ENCODE results near the gene MIR17HG. TPM values are rescaled to one million over a fixed set of nuclear protein-coding genes. Genes with fewer than 3 reads are reported as not detected.

MIR17HG gene
- total RNA-seq, 1 experiment from 2014 or later: 55.8 TPM

DNA sequence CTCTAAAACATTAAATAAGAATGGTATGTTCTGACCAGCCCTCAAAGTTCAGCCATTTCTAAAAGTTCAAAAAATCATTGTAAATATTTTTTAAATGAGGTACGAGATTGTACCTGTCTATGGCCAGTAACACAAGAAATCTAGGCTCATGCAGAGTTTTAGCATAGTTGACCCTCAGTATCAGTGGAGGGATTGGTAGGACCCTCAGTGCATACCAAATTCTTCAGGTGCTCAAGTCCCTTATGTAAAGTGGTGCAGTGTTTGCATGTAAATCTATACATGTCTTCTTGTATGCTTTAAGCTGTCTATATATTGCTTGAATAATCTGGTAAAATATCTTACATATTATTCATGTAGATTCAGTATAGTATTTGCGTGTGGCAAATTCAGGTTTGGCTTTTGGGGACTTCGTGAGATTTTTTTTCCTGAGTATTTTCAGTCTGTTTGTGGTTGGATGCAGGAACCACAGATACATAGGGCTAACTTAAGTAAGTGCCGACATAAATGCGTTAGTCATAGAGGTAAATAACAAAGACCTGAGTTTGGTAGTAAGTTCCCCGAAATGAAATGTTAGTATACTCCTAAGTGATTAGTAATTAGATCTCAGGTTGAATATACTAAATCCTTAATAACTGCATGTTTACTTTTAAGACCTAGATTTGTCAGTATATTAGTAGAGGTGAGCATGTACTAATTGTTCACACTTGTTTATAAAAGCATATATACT, 7.8 kb downstream of the MIR17HG start:
- no peak overlapping the region for H3K27ac ChIP-seq
- H3K9me3 ChIP-seq (replicated peaks): no peaks in the 10 kb centered on the region
- no peak for DNase-seq
- H3K4me3 ChIP-seq: no peak overlapping the region
- peaks cover 75% of the 10 kb centered on the region for H3K36me3 ChIP-seq
- peaks cover 3% of the 10 kb centered on the region; the same call in 1 of the 2 replicates for H3K27me3 ChIP-seq
- peaks cover 7% of the 10 kb centered on the region for H3K4me1 ChIP-seq

GRCh38 chr13:91355826-91356710, 8.6 kb downstream of the MIR17HG start:
- Histone ChIP-seq H3K27ac (no peak overlapping the region), H3K4me1 (0 out of 2 replicates have a peak, but pooled peaks cover 2% of the 10 kb centered on the region), H3K36me3 (peaks cover 67% of the 10 kb centered on the region), H3K4me3 (no peak overlapping the region), H3K27me3 (peaks cover 3% of the 10 kb centered on the region; the same call in 1 of the 2 replicates), H3K9me3 (replicated peaks) (no peaks in the 10 kb centered on the region)
- DNase-seq: no peak

DNA sequence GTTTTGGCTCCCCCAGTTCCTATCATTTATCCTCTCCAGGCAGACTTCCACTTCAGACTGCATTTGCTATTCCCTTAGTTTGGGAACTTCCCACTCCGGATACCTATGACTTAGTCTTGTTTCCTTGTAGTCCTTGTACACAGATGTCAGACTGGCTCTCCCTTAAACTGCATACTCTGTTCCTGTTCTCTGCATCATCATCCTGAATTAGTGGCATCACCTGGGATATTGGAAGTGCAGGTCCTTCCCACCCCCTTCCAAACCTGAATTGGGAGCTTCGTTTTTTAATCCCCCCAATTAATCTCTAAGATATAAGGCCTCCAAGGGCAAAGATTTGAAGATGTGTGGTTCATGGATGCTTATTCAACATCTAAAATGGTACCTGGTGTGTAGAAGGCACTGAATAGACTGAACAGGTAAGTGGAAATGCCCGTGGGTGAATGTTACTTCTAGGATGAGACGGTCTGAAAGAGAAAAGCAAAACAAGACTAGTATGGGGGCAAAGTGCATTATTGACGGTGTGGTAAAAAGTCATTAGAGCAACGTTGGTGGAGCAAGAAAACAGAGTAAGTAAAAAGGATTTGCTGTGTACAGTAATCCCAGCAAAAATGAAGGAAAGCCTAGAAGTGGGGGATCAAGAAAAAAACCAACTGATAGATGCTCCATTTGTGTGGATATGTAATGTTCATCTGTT, 9.6 kb downstream of the MIR17HG start:
- no peaks in the 10 kb centered on the region for H3K9me3 ChIP-seq (replicated peaks)
- no peak for DNase-seq
- H3K27ac ChIP-seq: no peak overlapping the region
- H3K27me3 ChIP-seq: peaks cover 3% of the 10 kb centered on the region; the same call in 1 of the 2 replicates
- H3K4me3 ChIP-seq: no peak overlapping the region
- H3K36me3 ChIP-seq: peaks cover 57% of the 10 kb centered on the region
- 0 out of 2 replicates have a peak, but pooled peaks cover 2% of the 10 kb centered on the region for H3K4me1 ChIP-seq

- no peaks in the 10 kb centered on the region for H3K9me3 ChIP-seq (replicated peaks)
- H3K4me3 ChIP-seq: no peak overlapping the region
- no peak overlapping the region for H3K27ac ChIP-seq
- no peak for DNase-seq
- H3K36me3 ChIP-seq: peaks cover 50% of the 10 kb centered on the region
- H3K27me3 ChIP-seq: peaks cover 3% of the 10 kb centered on the region; the same call in 1 of the 2 replicates
- no peaks in the 10 kb centered on the region for H3K4me1 ChIP-seq
Observed at GRCh38 chr13:91357613-91358386, 10.3 kb downstream of the MIR17HG start.

DNA sequence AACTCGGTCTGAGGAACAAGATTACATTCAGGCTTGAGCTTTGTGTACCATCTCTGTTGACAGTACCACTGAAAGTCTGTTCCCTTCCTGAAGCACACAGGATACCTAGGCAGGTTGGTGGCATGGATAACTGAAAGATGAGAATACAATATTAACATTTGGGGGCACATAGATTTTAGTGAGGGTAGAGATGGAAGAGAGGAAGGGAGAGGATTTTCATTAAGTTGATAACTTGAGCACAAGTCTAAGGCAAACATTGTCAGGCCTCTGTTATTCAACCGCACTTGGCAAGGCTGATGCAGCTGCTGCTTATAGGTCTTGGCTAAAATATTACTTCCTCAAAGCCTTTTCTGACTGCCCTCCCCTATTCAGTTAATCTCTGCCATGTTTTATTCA, 10.9 kb downstream of the MIR17HG start:
- Histone ChIP-seq H3K4me3 (no peak overlapping the region), H3K9me3 (replicated peaks) (no peaks in the 10 kb centered on the region), H3K4me1 (no peaks in the 10 kb centered on the region), H3K27me3 (peaks cover 3% of the 10 kb centered on the region; the same call in 1 of the 2 replicates), H3K36me3 (peaks cover 44% of the 10 kb centered on the region), H3K27ac (no peak overlapping the region)
- no peak for DNase-seq

- DNase-seq: no peak
- Histone ChIP-seq H3K4me3 (no peak overlapping the region), H3K9me3 (replicated peaks) (no peaks in the 10 kb centered on the region), H3K36me3 (peaks cover 37% of the 10 kb centered on the region), H3K4me1 (no peaks in the 10 kb centered on the region), H3K27ac (no peak overlapping the region), H3K27me3 (peaks cover 3% of the 10 kb centered on the region; the same call in 1 of the 2 replicates)
Observed at GRCh38 chr13:91359111-91359510, 11.6 kb downstream of the MIR17HG start.

DNA sequence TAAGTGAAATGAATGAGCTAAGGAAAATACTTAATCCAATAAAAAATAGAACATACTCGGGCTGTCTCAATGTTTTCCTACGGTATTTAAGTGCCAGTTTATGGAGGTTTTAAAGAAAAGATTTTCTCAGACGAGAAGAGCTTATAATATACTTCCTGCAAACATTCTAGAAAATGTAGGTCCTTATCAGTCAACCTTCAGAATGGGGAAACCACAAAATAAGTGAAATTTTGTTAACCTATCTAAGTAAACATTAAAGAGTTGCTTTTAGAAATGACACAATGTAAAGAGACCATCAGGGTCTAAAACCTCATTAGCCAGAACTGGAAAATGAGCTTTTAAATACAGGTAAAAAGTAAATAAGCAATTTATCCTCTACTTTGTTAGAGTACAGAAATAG, 12.1 kb downstream of the MIR17HG start:
- Histone ChIP-seq H3K9me3 (replicated peaks) (no peaks in the 10 kb centered on the region), H3K36me3 (peaks cover 31% of the 10 kb centered on the region), H3K4me3 (no peak overlapping the region), H3K4me1 (no peaks in the 10 kb centered on the region), H3K27ac (no peak overlapping the region), H3K27me3 (peaks cover 3% of the 10 kb centered on the region; the same call in 1 of the 2 replicates)
- no peak for DNase-seq

GRCh38 chr13:91360246-91360751, 12.8 kb downstream of the MIR17HG start:
- no peak overlapping the region for H3K4me3 ChIP-seq
- DNase-seq: no peak
- peaks cover 3% of the 10 kb centered on the region; the same call in 1 of the 2 replicates for H3K27me3 ChIP-seq
- peaks cover 25% of the 10 kb centered on the region for H3K36me3 ChIP-seq
- H3K27ac ChIP-seq: no peak overlapping the region
- H3K4me1 ChIP-seq: no peaks in the 10 kb centered on the region
- H3K9me3 ChIP-seq (replicated peaks): no peaks in the 10 kb centered on the region

GRCh38 chr13:91361755-91362271, 14.3 kb downstream of the MIR17HG start:
- Histone ChIP-seq H3K4me1 (no peaks in the 10 kb centered on the region), H3K36me3 (peaks cover 11% of the 10 kb centered on the region), H3K4me3 (no peak overlapping the region), H3K27ac (no peak overlapping the region), H3K27me3 (0 out of 2 replicates have a peak, but pooled peaks cover 3% of the 10 kb centered on the region), H3K9me3 (replicated peaks) (no peaks in the 10 kb centered on the region)
- no peak for DNase-seq

DNA sequence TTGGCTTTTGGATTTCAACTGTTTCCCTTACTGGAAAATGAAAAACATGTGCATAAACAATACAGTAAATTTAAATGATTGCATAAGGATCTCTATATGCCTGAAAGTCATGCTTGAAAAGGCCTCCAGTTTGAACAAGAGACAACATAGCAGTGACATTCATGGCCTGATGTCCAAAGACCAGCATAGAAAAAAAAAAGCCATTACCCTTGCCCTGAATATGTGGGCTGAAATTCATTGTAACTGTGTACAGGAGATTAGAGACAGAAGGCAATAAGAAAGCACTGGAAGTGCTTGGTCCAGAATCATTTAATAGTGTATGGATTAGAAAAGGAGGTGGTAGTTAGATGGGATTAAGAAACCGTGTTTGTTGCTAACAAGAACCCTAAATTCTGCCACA, 15.4 kb downstream of the MIR17HG start:
- peaks cover 6% of the 10 kb centered on the region for H3K36me3 ChIP-seq
- H3K4me1 ChIP-seq: no peaks in the 10 kb centered on the region
- H3K27ac ChIP-seq: no peak overlapping the region
- no peak overlapping the region for H3K4me3 ChIP-seq
- DNase-seq: no peak
- 0 out of 2 replicates have a peak, but pooled peaks cover 3% of the 10 kb centered on the region for H3K27me3 ChIP-seq
- H3K9me3 ChIP-seq (replicated peaks): no peaks in the 10 kb centered on the region

DNA sequence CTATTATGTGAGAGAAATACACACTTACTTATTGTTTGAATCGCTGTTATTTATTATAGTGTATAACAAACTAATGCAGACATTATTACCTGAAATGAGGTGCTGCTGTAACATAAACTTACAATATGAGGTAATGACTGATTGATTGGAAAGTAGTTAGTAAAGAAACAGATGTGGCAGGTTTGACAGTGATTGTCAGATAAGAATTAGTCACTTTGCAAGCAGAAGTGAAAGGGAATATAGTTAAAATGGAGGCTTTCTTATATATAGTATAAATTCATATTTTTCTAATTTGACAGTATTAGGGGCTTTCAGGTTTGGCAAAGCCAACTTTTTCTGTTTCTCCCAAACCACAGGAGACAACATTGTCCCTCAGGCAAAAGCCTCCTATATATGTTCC, 20.6 kb downstream of the MIR17HG start:
- Histone ChIP-seq H3K4me1 (no peaks in the 10 kb centered on the region), H3K9me3 (replicated peaks) (no peaks in the 10 kb centered on the region), H3K27me3 (no peaks in the 10 kb centered on the region), H3K27ac (no peak overlapping the region), H3K36me3 (no peaks in the 10 kb centered on the region), H3K4me3 (no peak overlapping the region)
- no peak for DNase-seq

DNA sequence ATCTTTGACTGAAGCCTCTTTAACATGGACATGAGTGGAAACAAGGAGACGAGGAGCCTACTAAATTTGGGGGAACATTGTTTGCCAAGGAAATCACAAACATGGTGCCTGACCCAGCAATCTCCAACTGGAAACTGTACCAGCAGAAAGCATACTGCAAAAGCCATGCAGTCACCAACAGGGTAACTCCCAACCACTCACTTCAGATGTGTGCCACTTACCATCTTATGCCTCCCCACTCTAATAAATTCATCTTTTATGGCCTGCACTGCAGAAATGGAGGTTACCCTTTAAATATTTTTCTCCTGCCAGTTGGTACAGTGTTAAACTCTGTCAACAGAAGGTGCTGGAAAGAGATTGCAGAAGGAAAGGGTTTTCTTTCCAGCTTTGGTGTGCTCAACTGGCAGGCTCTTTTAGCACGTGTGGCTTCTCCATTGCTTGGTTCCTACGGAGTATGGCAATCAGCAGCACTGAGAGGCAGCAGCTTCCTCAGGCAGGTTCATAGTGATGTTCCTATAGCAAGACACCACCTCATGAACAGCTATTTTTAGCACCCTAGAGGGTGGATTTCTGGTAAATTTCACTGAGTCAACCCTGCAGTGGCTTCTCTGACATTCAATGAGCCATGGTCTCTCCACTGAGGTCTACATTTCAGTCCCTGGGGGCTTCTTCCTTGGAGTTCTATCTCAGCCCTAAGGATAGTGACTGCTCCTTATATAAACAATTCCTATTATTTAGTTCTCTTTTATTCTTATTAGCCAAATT, 21.4 kb downstream of the MIR17HG start:
- Histone ChIP-seq H3K4me1 (no peaks in the 10 kb centered on the region), H3K36me3 (no peaks in the 10 kb centered on the region), H3K4me3 (no peak overlapping the region), H3K27ac (no peak overlapping the region), H3K27me3 (no peaks in the 10 kb centered on the region), H3K9me3 (replicated peaks) (no peaks in the 10 kb centered on the region)
- DNase-seq: no peak

- Histone ChIP-seq H3K36me3 (no peaks in the 10 kb centered on the region), H3K27ac (no peak overlapping the region), H3K27me3 (no peaks in the 10 kb centered on the region), H3K4me3 (no peak overlapping the region), H3K9me3 (replicated peaks) (no peaks in the 10 kb centered on the region), H3K4me1 (no peaks in the 10 kb centered on the region)
- no peak for DNase-seq
Observed at GRCh38 chr13:91369441-91369831, 21.9 kb downstream of the MIR17HG start.

Data from SJCRH30 (cell line).